HCEC 1CT (cell line): Measurements from ENCODE around the gene CBX4.

Experiments used
- DNase-seq: peaks from one replicate; pipeline ENCODE4 v3.0.0-alpha.2; 2017

Gene CBX4

GRCh38 chr17:79826204-79826680 is 13.0 kb downstream of the CBX4 start:
- DNase-seq, result peak; percentile 21

DNA sequence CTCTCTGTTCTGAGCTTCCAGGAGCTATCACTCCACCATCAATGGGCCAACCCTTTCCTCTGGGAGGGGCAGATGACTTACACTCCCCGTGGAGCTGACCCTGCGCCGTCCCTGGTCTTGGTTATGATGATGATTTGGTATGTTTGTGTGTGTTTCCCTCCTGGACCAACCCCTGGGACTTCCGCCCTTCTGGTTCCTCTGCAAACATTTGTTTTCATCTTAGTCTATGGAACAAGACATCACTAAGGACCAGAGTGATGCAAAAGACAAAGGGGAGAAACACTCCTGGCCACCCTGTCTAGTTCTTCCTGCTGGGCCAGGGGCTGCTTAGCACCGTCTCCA is 13.7 kb downstream of the CBX4 start:
- no peak for DNase-seq

- DNase-seq, result no peak
Measured at GRCh38 chr17:79824893-79825579, 14.2 kb downstream of the CBX4 start.

GRCh38 chr17:79824234-79824633 is 15.0 kb downstream of the CBX4 start:
- DNase-seq, result no peak

DNA sequence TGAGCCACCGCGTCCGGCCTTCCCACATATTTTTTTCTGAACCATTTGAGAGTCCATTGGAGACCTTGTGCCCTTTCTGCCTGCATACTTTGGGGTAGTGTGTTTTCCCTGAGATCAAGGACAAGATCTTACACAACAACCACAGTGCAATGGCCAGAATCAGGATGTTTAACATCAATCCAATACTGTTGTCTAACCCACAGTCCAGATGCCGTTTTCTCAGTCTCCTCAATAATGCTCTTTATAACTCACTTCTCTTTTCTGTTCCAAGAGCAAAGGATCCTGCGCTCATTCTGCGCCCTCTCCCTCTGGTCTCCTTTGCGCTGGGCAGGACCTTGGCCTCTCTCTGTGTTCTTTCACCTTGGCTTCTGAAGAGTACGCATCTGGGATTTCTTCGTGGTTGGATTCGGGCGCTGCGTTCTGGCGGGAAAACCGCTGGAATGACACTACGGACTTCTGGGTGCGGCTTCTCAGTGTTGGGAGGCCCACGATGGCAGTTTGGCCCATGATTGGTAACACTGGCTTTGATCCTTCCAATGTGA is 16.6 kb downstream of the CBX4 start:
- DNase-seq, result no peak

- DNase-seq, result no peak
Measured at GRCh38 chr17:79821331-79822095, 17.7 kb downstream of the CBX4 start.

GRCh38 chr17:79820959-79821330 is 18.3 kb downstream of the CBX4 start:
- no peak for DNase-seq

DNA sequence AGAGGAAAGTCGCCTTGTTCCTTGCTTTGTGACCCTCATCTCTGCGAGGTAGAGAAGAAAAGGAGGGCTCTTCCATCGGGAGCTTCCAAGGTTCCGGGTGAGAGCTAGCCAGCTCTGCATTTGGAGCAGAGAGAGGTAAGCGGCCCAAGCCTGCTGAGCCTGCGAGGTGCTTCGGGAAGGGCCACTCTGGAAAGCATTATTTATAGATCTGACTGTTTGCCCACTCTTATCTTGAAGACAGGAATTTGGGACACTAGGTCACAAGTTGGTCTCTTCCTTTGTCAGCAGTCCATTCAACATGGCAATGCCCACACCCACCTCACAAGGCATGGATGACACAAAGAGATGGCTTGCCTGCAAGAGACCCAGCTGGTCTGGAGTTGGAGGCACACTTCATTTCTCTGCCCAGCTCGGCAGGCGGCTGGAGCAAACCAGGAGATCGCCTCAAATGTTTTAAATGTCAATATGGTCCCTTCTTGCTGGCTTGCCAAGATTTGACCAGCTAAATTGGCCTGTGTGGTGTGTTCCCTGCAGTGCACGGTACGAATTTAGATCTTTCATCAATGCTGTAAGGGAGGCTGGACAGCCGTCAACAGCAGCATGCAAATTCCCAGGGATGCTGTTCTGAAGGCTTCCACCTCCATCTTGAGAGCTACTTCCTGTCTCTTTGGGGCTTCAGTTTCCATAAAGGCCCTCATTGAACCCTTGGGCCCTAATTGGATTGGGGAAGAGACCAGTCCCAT is 19.5 kb downstream of the CBX4 start:
- no peak for DNase-seq

DNA sequence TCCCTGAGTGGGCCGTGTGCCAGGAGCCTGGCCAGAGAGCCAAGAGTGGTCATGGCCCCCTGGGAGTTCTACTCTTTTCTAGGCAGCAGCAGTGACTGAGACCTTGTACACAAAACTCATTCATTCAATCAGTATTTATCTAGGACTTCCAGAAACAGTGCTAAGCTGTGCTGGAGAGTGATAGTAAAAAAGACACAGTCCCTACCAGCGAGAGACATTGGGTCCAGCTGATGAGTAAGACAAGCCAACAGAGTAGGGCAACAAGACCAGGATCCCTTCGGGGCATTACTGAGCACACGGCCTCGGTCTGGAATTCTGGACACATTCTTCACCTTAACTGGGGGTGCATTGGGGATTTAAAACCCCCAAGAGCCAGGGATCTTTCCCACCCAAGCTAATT is 20.2 kb downstream of the CBX4 start:
- no peak for DNase-seq

GRCh38 chr17:79818026-79818758 is 21.0 kb downstream of the CBX4 start:
- DNase-seq, result no peak

DNA sequence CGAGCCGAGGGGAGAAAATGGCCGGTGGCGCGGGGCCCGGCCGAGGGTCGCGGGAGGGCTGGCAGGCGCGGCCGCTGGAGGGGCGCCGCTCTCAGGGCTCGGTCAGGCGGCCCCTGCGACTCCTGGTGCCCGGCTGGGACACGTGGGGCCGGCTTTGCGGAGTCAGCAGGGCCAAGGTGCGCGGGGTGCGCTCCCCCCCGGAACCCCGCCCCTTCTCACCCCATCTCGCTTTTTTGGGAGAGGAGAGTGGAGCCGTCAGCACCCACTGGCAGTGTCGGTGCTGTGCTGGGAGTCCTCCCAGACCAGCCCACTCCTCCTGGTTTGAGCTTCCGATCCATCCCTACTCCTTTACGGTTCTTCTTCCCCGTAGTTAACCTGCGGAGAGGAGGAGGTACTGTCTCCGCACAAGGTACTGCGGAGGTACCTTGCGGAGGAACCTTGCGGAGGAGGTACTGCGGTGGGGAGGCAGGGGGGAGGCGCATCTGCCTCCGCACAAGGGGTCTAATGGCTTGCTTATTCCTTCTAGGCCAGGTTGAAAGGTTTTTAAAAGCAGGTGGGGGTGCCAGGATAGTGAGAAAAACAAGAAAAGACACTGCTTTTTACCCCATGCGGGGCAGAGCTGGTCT is 23.3 kb downstream of the CBX4 start:
- no peak for DNase-seq

GRCh38 chr17:79814974-79815835 is 24.0 kb downstream of the CBX4 start:
- no peak for DNase-seq

DNA sequence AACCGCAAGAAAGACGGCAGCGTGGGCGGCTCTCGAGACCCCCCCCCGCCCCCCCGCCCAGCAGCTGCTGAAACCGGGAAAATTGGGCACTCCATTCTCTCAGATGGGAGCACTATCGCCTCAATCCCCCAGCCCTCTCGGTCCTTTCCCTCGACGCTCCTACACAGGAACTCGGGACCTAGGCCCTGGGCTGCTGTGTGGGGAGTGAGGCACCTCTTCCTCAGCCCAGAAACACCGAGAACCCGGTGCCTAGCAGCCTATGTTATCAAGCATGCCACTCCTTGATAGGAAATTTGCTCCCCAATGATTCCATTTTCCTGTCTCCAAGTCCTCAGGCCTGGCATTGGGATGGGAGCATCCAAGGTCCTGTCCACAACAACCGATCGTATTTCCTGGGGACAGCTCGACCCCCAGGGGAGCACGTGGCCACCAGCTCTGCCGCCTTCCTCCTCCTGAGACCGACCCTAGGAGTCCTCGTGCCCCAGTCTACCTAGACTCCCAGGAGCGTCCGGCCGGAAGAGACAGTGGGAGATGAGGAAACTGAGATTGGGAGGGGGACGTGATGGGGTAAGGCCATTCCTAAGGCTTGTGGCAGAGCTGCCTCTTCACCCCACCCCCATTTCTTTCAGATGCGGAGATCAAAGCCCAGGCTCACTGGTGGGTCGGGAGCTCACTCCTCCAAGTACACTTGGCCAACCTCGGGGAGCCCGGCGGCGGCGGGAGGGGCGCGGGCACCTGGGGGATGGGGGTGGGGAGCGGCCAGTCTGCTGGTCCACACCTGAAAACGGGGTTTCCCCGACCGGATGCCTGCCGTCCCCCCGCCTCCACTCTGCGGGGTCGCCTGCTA is 24.9 kb downstream of the CBX4 start:
- no peak for DNase-seq

DNA sequence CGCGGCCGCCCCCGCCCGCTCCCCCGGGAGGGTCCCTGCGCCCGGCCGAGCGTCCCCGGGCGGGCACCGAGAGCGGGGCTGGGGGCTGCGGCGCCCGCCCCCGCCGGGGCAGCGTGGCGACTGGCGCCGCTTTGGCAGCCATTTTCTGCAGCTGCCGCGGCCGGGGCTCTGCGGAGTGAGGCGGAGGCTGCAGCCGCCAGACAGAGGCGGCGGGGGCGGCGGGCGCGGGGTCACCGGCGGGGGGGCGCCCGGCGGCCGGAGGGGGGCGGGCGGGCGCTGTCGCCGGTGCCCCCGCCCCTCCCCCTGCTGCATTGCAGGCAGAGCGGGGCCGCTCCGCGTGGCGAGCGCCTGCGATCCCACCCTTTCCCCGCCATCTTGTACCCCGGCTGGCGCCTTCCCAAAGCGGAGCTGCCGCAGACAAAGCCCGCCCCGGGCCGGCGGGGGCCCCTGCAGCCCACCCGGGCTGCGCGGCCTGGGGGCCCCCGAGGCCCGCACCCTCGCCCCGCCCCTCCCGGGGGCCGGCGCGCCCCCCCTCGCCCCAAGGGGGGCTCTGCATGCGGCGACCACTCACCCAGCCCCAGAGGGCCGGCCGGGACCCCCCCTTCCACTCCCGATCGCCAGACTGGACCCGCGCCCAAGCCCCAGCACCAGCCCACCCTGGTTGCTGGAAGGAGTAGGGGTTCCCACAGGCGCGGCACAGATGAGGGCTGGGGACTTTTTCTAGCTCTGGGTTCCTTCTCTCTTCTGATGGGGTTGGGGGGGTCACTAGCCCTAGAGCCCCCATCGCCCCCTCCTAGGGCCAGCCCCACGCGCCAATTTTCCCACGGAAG is 25.7 kb downstream of the CBX4 start:
- no peak for DNase-seq

GRCh38 chr17:79812353-79813258 is 26.6 kb downstream of the CBX4 start:
- no peak for DNase-seq

DNA sequence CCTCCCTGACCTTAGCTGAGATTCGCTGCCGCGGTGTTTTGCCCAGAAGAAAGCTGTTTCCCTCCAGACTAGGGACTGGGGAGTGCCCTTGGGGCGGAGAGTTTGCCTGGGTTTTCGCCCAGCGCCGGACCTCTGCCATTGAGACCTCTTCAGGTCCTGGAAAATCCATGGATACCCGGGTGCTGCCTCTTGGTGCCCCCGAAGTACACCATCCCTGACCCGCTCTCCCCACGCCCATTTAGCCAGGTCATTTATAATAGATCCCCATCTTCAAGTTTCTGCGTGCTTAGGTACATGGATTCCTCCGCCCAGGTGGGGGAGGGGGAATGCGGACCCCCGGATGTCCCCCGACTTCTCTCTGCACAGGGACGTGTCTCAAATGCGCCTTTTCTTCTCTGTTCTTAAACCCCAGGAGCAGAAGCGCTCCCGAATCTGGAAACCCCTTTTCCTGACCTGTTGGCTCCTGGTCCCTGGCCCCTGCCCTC is 27.3 kb downstream of the CBX4 start:
- DNase-seq, result no peak

GRCh38 chr17:79811011-79811867 is 28.0 kb downstream of the CBX4 start:
- peak; percentile 32 for DNase-seq
